ENCODE results near the gene PHTF2.

PHTF2 gene

DNA sequence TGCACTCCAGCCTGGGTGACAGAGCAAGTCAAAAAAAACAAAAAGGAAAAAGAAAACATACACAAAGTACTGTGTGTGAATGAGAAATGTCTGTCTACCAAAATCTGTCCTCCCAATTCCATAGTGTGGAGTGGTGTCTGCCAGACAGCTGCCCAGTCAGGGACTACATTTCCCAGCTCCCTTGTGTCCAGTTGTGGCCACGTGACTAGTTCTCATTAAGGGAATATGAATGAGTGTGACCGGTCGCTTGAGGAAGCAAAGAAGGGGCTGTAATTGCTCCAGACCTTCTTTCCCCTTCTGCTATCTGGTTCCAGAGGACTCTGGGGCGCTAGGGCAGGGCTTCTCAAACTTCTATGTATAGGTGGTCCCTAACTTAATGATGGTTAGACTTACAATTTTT is 204.1 kb downstream of the PHTF2 start:
- no peak for DNase-seq

DNA sequence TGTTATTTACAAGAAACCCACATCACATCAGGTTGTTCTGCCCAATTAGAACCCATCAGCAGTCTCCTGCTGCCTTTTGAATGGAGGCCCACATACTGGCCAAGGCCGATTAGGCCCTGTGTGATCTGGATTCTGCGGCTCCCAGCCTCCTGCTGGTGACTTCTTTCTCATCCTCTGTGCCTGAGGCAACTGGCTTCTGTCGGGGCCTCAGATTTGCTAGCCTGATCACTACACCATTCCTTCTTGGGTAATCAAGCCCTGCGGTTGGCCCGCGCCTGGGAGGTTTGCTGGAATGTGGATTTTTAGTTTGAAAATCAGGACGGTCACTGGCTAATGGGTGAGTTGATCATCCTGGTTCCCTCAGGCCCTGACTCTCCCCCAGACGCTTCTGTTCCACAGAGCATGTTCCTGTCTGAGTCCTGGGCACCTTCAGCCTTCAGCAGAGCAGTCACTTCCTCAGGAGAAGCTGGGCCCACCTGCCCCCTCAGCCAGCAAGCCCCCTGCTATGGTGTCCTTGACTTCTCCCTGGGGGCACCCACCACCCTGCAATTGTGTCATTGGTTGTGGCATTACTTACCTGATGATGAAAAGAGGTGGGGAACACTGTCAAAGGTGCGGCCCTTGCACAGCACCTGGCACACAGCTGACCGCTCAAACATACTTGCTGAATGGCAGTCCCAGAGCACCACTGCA is 207.6 kb downstream of the PHTF2 start:
- DNase-seq: no peak
